Activated CD4-positive, alpha-beta T cell treated with anti-CD3 and anti-CD28 coated beads, Interleukin-2, Interleukin-4, amounts not matched to agents 100 ng/mL and 50 ng/mL, durations not matched to agents 16 hours and 8 hours (primary cell): Measurements from ENCODE around the gene ABT1.
A peak's percentile ranks its signal among the peaks of the same experiment; 100 is the strongest.

Experiments
- DNase-seq: peaks from one replicate; pipeline ENCODE4 v3.0.0-alpha.2; 2020; ENCODE audit warnings: low spot score

The ABT1 gene

GRCh38 chr6:26575494-26575939, 21.2 kb upstream of the ABT1 start:
- no peak for DNase-seq

DNA sequence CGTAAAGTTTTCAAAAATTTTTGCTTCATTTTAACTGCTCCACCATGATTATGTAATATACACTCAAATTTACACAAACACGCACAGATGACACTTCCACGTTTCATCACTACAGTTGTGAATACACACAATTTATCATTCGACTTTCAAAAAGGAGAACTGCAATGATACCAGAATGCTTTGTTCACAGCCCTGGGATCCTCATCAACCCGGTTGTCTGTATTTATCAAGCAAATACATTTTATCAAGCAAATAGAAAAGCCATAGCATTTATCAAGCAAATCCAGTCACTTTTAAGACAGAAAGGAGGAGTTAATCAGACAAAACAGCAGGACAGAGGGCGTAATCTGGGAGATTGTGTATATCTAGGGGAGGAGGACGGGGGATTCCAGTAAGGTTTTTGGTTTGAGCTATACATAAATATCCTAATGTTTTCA, 20.3 kb upstream of the ABT1 start:
- DNase-seq, result no peak

DNA sequence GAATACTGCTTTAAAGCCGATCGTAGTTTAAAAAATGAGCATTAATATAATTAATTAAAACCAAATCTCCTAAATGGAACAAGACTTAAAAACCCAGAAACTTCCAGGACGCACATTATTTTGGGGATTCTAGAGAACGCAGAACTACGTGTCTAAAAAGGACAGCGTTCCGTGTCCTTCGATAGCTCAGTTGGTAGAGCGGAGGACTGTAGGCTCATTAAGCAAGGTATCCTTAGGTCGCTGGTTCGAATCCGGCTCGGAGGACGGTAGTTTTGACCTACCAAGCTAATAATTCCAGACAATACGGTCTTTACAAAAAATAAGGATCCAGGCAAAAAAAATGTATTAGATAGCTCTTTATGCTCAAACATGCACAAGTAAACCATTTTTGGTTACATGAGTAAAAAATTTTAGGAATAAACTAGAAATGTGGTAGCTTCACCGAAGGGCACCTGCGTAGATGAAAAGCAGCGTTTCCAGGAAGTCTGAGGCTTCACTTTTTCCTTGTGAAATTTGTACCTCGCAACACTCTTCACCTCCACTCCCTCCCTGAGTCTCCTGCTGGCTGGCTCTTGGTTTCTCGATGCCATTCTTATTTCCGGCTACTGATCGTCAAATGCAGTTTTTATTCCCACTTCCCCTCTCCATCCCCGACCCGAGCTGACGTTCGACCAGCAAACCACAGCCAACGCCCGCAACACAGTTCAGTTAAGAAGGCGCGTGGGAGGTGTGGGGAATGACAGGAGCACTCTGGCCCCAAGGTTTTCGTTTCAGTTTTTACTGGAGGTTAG, 19.6 kb upstream of the ABT1 start:
- peak; percentile 91 for DNase-seq

DNA sequence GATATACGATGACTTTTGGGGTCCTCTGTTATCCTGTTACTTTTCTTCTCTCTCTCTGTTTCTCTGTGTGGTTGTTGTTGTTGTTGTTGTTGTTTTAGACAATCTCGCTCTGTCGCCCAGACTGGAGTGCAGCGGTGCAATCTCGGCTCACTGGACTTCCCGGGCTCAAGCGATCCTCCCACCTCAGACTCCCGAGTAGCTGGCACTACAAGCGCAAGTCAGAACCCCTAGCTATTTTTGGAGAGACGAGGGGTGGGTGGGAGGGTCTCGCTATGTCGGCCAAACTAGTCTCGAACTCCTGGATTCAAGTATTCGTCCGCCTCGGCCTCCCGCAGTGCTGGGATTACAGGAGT, 19.1 kb upstream of the ABT1 start:
- no peak for DNase-seq

DNA sequence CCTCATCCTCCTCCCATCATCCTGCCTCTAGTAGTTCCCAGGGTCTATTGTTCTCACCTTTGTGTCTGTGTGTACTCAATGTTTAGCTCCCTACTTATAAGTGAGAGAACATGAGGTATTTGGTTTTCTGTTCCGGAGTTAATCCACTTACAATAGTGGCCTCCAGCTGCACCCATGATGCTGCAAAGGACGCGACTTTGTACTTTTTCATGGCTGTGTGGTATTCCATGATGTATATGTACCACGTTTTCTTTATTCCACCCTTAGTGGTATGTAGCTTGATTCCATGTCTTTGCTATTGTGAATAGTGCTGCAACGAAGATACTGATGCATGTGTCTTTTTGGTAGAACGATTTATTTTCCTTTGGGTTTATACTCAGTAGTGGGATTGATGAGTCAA, 18.5 kb upstream of the ABT1 start:
- DNase-seq, result no peak

GRCh38 chr6:26578741-26579140, 18.0 kb upstream of the ABT1 start:
- DNase-seq, result no peak

DNA sequence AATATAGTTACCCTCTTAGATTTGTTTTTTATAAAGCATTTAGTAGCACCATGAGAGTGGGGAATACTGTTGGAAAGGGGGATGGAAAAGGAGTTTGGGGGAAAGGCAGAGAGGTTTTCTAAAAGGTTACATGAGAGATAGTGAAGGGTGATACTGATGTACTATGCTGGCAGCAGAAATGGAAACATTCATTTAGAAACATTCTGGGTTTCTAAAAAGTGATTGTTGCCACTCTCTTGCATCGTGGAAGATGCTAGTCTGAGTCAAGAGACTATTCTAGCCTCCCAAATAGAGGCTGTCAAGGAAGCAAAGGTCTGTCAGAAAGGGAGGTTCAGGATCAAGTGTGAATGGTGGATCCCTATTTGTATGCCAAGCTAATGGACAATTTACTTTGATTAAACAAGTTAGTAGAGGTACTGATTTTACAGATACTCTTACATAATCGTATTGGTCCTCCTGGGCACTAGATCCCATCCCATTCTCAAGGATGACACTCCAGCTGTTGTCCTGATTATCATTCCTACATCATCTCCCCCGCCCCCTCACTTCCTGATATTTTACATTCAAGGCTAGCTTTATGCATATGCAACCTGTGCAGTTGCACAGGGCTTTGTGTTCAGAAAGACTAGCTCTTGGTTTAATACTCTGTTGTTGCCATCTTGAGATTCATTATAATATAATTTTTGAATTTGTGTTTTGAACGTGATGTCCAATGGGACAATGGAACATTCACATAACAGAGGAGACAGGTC, 15.4 kb upstream of the ABT1 start:
- DNase-seq, result no peak

GRCh38 chr6:26588965-26589364, 7.8 kb upstream of the ABT1 start:
- no peak for DNase-seq

DNA sequence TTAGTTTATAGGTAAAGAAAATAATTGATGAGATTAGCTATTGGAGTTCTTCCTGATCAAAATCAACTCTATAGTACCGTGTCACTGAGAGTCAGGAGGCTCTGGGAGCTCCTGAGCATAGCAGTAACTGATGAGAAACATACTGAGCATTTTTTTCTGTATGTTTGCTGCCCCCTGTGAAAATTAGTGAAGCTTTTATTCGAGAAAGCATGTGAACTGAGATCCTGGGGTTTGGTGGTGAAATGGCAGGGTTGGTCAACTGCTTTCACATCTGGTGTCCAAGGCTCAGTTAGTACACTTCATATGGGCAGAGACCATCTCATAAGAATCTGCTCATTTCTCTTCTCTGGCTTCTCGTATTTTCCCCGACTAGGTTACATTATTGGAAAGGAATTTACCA, 4.1 kb upstream of the ABT1 start:
- no peak for DNase-seq

- DNase-seq, result no peak
Observed at GRCh38 chr6:26593278-26594130, 3.2 kb upstream of the ABT1 start.

- DNase-seq, result no peak
Observed at GRCh38 chr6:26594131-26594498, 2.6 kb upstream of the ABT1 start.

DNA sequence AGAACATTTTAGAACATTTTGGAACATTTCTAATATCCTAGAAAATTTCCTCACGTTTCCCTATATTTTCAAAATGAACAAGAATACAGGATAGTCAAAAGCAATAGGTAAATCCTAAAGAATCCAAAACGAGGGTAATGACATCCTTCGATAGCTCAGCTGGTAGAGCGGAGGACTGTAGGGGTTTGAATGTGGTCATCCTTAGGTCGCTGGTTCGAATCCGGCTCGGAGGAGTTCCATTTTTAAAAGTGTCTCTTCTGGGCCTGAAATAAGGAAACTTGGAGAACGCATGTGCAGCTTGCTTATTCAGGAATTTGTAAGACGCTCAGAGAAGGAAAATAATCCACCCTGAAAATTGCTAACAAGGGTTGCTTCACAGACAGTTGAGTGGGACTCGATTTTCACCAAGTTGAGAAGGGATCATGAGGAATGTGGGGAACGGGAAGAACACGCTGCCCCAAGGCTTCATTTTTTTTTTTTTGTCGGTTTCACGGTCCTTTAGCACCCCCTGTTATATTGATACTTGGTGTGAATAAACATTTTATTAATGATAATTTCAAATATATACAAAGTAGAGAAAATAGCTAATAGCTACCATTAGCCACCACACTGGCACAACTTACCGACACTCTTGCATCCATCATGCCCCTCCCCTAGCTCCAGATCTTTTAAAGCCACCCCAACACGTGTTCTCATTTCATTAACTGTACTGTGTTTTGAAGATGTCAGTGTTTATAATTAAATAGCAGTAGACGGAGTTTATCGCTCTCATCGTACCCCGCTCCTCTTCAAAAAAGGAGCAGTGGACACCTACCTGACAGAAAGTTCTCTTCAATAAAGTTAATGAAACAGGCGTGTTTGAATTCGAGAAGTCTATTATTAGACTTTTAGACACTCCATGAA, 1.8 kb upstream of the ABT1 start:
- DNase-seq, result peak; percentile 86

GRCh38 chr6:26595669-26596269, 984 bp upstream of the ABT1 start:
- peak; percentile 90 for DNase-seq

GRCh38 chr6:26597389-26597766, 625 bp downstream of the ABT1 start:
- DNase-seq, result no peak

DNA sequence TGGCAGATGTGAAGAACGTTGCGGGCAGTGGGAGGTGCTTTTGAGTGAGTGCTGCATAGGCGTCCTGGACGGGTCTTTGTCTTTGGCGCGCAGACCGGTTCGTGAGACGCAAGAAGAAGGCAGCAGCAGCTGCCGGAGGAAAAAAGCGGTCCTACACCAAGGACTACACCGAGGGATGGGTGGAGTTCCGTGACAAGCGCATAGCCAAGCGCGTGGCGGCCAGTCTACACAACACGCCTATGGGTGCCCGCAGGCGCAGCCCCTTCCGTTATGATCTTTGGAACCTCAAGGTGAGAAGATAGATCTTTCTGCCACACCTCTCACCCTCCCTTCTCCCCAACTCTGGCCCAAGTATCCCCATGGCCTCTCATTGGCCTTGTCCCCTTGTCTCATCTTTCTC, 1.1 kb downstream of the ABT1 start:
- DNase-seq, result no peak

DNA sequence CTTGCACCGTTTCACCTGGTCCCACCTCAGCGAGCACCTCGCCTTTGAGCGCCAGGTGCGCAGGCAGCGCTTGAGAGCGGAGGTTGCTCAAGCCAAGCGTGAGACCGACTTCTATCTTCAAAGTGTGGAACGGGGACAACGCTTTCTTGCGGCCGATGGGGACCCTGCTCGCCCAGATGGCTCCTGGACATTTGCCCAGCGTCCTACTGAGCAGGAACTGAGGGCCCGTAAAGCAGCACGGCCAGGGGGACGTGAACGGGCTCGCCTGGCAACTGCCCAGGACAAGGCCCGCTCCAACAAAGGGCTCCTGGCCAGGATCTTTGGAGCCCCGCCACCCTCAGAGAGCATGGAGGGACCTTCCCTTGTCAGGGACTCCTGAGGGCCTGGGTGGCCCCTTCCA, 1.5 kb downstream of the ABT1 start:
- no peak for DNase-seq

DNA sequence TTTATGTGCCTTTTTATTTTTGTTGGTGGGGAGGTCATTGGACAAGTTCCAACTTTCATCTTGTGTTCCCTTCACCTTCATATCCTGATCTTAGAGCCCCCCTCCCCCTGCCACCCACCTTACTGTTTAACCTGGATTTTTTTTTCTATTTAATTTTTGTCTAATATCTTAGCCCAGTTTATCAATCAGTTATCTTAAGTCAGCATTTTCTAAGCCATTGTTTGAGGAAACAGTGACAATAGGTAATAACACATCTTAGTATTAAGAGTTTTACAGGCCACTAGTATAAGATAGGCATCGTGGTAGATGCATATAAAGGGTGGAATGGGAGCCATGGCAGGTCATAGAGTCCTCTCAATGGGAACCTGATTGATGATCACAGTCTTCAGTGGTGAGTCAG, 2.4 kb downstream of the ABT1 start:
- no peak for DNase-seq

DNA sequence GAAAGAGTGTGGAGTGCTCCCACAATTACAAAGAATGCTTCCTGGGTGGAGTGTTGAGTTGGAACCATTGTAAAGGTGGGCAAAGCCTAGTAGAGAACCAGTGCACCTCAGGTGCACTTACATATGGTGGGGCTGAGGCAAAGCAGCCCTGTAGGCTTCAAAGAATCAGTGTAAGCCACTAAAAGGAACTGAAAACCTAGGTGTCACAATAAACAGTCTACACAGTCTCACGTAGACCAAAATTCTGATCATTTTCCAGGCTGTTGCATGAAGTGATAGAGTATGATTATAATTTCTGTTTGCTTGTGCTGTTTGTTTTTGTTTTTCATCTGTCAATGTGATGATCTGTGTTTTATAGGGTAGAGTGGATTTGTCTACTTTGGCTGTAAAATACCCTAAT, 2.8 kb downstream of the ABT1 start:
- DNase-seq, result no peak

- no peak for DNase-seq
Observed at GRCh38 chr6:26600759-26601158, 4.0 kb downstream of the ABT1 start.

- DNase-seq, result no peak
Observed at GRCh38 chr6:26602262-26602661, 5.5 kb downstream of the ABT1 start.

DNA sequence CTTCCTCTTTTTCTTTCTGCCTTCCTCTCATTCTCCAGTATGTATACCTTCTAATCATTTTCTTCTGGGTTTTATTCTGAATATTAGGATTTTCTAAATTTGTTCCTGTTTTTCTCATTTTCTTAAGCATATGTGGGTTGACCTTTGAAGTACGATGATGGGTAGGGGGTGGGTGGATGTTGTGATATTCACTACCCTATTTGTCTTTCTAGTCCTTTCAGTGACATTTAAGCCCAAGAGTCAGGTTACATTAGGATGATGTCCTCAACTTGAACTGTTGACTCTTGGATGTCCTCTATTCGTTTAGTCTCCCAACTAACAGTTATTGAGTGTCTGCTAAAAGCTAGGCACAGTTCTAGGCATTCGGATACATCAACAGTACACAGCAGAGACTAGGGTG, 7.3 kb downstream of the ABT1 start:
- DNase-seq, result no peak
